ENCODE results near the gene GIGYF1.
"Not testable (repeated sequence)": the region's sequence is repeated elsewhere in the genome, so short reads cannot be mapped to it uniquely, and the experiment has no call there.

Gene GIGYF1

GRCh38 chr7:100706672-100707311 lies 12.7 kb upstream of the GIGYF1 start:
- no peak for DNase-seq (ENCODE audit: low spot score)

- DNase-seq (ENCODE audit: low spot score) = peak; percentile 98
Observed at GRCh38 chr7:100705753-100706671, 12.0 kb upstream of the GIGYF1 start, which contains the start of gene POP7. Gene POP7, plus strand, starts transcription at chr7:100706121. Its CDS starts 710 bp downstream, at chr7:100706831.

- DNase-seq (ENCODE audit: low spot score) = peak; percentile 75
Observed at GRCh38 chr7:100705320-100705752, 11.3 kb upstream of the GIGYF1 start.

DNA sequence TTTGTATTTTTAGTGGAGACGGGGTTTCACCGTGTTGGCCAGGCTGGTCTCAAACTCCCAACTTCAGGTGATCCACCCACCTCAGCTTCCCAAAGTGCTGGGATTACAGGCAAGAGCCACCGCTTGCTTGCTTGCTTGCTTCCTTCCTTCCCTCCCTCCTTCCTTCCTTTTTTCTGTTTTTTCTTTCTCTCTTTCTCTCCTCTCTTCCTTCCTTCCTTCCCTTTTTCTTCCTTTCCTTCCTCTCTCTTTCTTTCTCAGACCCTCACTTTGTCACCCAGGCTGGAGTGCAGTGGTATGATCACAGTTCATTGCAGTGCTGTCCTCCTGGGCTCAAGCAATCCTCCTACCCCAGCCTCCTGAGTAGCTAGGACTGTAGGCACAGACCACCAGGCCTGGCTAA lies 7.0 kb upstream of the GIGYF1 start:
- not testable (repeated sequence) for DNase-seq (ENCODE audit: low spot score)

DNA sequence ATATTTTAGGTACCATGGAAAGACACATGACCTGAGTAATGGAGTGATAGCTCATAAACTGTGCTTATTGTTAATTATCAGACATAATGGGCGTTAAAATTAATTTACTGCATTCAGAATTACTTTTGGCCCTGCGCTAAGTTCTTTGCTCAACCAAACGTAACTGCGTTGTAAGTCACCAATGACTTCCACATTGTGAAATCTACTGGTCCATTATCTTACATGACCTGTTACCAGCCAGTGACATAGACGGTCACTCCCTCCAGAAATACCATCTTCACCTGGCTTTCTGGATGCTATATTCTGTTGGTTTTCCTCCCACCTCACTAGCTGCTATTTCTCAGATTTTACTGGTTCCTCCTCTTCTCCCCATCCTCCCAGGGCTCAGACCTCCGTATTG lies 5.0 kb upstream of the GIGYF1 start:
- no peak for DNase-seq (ENCODE audit: low spot score)

DNA sequence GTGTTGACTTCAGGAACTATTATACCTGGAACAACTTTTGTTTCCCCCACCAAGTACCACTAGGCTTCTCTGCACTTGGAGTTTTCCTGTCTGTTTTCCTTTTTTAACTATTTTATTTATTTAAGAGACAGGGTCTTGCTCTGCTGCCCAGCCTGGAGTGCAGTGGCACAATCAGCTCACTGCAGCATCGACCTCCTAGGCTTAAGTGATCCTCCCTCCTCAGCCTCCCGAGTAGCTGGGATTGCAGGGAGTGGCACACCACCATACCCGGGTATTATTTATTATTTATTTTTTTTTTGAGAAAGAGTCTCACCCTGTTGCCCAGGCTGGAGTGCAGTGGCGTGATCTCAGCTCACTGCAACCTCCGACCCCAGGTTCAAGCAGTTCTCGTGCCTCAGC lies 2.1 kb upstream of the GIGYF1 start:
- no peak for DNase-seq (ENCODE audit: low spot score)

GRCh38 chr7:100693312-100694097 lies 545 bp downstream of the GIGYF1 start:
- DNase-seq (ENCODE audit: low spot score) = no peak

DNA sequence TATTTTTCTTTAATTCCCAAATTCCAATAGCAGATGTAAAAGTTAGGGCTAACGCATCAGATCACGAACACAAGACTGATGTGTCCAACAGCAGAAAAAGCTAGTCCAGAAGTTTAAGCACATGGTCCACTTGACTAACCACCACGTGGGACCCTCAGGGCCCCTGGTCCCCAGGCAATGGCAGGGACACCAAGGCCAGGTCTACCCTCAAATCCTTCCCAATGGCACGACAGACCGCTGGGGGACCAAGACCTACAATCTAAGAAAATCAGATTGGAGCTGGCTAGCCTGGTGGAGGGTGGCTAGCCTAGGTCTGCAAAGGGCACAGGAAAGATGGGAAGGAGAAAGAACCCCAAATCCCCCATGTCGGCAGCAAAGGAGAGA lies 1.5 kb downstream of the GIGYF1 start:
- DNase-seq (ENCODE audit: low spot score) = no peak

DNA sequence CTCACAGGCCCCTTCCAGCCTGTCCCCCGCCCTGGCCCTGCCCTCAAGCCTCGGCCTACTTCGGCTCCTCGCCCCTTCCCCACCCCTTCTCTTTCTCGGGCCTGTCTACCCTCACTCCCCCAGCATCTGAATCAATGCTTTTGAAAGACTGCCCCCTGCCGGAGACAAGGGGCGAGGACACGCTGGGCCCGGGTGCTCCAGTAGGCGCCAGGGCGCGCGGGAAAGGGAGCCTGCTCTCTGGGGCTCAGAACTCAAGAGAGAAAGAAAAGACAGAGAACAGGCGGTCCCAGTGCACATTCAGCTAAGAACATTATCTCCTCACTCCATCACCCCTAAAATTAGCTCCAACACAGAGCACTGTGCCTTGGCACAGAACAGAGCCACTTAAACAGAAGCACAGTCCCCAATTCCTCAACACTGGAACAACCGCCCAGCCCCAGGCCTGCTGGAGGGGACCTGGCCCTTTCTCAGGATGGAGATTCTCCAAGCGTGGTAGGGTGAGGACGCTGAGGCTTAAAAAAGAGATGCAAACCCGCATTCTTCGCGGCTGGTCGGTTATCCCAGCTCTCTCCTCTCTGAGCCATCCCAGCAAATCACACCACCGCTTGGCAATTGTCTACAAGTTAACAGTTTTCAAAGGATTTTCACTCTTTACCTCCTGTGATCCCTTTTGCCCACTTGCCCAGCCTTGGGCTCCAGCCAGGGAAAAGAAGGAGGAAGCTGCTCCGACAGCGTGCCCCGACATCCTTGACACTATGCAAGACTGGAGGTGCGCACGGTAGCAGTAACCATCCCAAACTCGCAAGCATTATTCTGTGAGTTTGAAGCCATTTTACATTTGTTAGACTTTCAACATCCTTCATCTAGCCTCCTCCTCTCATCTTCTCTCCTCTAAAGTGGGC lies 2.1 kb downstream of the GIGYF1 start:
- DNase-seq (ENCODE audit: low spot score) = peak; percentile 85

- DNase-seq (ENCODE audit: low spot score) = no peak
Observed at GRCh38 chr7:100689230-100690135, 4.6 kb downstream of the GIGYF1 start.

DNA sequence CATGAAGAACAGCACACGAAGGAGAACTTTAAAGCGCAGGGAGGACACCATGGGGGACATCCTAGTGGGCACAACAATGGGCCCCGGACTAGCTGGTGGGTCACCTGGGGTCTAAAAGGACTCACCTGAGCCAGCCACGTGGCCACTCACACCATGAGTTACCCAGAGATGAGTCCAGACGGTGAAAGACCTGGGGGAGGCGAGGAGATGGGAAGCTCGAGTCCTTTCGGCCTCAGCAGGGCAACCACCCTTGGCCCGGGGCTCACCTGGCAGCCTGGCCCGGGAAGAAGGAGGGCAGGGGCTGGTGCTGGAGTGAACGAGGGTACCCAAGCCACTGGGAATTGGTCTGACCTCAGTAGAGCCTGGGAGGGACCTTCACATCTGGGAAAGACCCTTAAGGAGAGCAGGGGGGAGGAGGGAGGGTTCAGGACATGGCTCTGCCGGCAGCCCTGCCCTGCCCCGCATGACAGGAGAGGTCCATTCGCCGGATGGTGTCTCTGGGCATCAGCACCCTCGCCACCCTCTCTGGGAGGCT lies 5.7 kb downstream of the GIGYF1 start:
- DNase-seq (ENCODE audit: low spot score) = no peak

- no peak for DNase-seq (ENCODE audit: low spot score)
Observed at GRCh38 chr7:100687751-100688300, 6.2 kb downstream of the GIGYF1 start.

- DNase-seq (ENCODE audit: low spot score) = no peak
Observed at GRCh38 chr7:100687261-100687660, 6.8 kb downstream of the GIGYF1 start.

DNA sequence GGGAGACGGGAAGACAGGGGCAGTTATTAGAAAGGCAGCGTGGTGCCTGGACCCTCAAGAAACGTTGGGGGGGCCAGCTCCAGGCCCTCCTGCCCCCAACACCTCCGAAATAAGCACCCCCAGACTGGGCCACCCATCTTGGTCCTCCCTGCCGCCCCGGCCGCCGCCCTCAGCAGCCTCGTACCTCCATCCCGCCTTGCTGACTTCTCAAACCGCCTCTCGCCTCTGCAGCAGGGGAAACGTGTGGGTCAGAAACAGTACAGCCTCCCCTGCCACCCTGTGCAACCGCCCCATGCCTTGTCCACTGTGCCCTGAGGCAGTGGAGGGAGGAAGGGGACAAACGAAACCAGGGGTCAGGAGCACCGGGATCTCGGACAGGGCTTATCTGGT lies 7.2 kb downstream of the GIGYF1 start:
- no peak for DNase-seq (ENCODE audit: low spot score)

GRCh38 chr7:100686201-100686821 lies 7.7 kb downstream of the GIGYF1 start:
- no peak for DNase-seq (ENCODE audit: low spot score)

- no peak for DNase-seq (ENCODE audit: low spot score)
Observed at GRCh38 chr7:100685631-100686145, 8.4 kb downstream of the GIGYF1 start.

GRCh38 chr7:100685049-100685605 lies 8.9 kb downstream of the GIGYF1 start:
- no peak for DNase-seq (ENCODE audit: low spot score)

- no peak for DNase-seq (ENCODE audit: low spot score)
Observed at GRCh38 chr7:100684534-100685042, 9.5 kb downstream of the GIGYF1 start.

Measured in CD4-positive, alpha-beta T cell treated with Interleukin-2 at 100 ng/mL for 4 hours (primary cell).